ENCODE data around the gene NDUFAF2.

- no peak for TF ChIP-seq RCOR1 (IDR thresholded peaks at IDR 0.05; ENCODE audit: low read length)
- no peak for TF ChIP-seq RAD21 (IDR thresholded peaks at IDR 0.05; ENCODE audit: low read length)
- TF ChIP-seq FOXM1 (IDR thresholded peaks at IDR 0.05; ENCODE audit: low read depth): no peak
- TF ChIP-seq REST (IDR thresholded peaks at IDR 0.05; ENCODE audit: low read depth, low read length): no peak
- no peak for TF ChIP-seq CTCF (IDR thresholded peaks at IDR 0.05)
- TF ChIP-seq MXI1 (IDR thresholded peaks at IDR 0.05; ENCODE audit: low read depth, low read length): no peak
- TF ChIP-seq YY1 (IDR thresholded peaks at IDR 0.05; ENCODE audit: low read depth): no peak
- no peak for TF ChIP-seq MEF2A (IDR thresholded peaks at IDR 0.05; ENCODE audit: borderline replicate concordance, low read depth)
- no peak for TF ChIP-seq MAX (IDR thresholded peaks at IDR 0.05; ENCODE audit: low read depth)
Measured at GRCh38 chr5:61182449-61182848, 237.4 kb downstream of the NDUFAF2 start.

Measured in SK-N-SH (cell line).